Lung (tissue), 12 donors: ENCODE measurements around the gene ULBP3. TPM values are rescaled to one million over a fixed set of nuclear protein-coding genes. Genes with fewer than 3 reads are reported as not detected.

ENCODE experiments used
- ATAC-seq: fragments of 200-7000 bp; cut with Tn5 transposase; one replicate; pipeline ENCODE4 v1.9.1; 2020; ENCODE audit warnings: moderate number of reproducible peaks; ENCODE audit not compliant: insufficient read depth, low FRiP score
- DNase-seq, 3 donors: peaks; one replicate each; pipeline ENCODE4 v3.0.0-alpha.2; 2013 to 2017
- H3K27ac ChIP-seq, 2 donors: one replicate each; pipeline ENCODE4 v1.5.1; 2013; ENCODE audit warnings: mild to moderate bottlenecking in 2 of 2, moderate library complexity in 2 of 2, control low read depth in 1 of 2, inconsistent platforms in 1 of 2, low read depth in 1 of 2, low read length in 1 of 2
- H3K27me3 ChIP-seq, 3 donors: one replicate each; pipeline ENCODE4 v1.5.1; 2013; ENCODE audit warnings: low read length in 2 of 3; ENCODE audit not compliant: control insufficient read depth in 3 of 3, insufficient read depth in 3 of 3
- H3K36me3 ChIP-seq, 4 donors: one replicate each; pipeline ENCODE4 v1.5.1; 2013; ENCODE audit warnings: low read length in 4 of 4, mild to moderate bottlenecking in 1 of 4, moderate library complexity in 1 of 4; ENCODE audit not compliant: control insufficient read depth in 4 of 4, insufficient read depth in 4 of 4
- H3K4me1 ChIP-seq, 5 donors: one replicate each; pipeline ENCODE4 v1.5.1; 2013; ENCODE audit warnings: low read length in 5 of 5, mild to moderate bottlenecking in 2 of 5, moderate library complexity in 1 of 5; ENCODE audit not compliant: control insufficient read depth in 5 of 5, insufficient read depth in 5 of 5
- H3K4me3 ChIP-seq: one replicate; pipeline ENCODE4 v1.5.1; 2013; ENCODE audit warnings: mild to moderate bottlenecking, control low read depth, moderate library complexity
- H3K9ac ChIP-seq, 2 donors: one replicate each; pipeline ENCODE4 v1.5.1; 2013; ENCODE audit warnings: low read length in 2 of 2, control low read depth in 1 of 2; ENCODE audit not compliant: insufficient read depth in 1 of 2
- H3K9me3 ChIP-seq, 4 donors: one replicate each; pipeline ENCODE4 v1.5.1; 2013; ENCODE audit warnings: low read length in 3 of 4, mild to moderate bottlenecking in 1 of 4, moderate library complexity in 1 of 4; ENCODE audit not compliant: control insufficient read depth in 4 of 4, insufficient read depth in 3 of 4
- CTCF ChIP-seq: IDR thresholded peaks from 2 replicates; pipeline ENCODE4 v1.5.1; 2012; ENCODE audit warnings: mild to moderate bottlenecking; ENCODE audit errors: control extremely low read depth, extremely low read depth
- WGBS, 2 donors: extraction: QIAGEN DNeasy Blood & Tissue Kit; methylation state at CpG; one replicate each; pipeline ENCODE4 v1.1.7; 2013; 5-methylcytosine and 5-hydroxymethylcytosine counted together
- polyA plus RNA-seq, 2 donors: library from polyadenylated mRNA; stranded (reverse); fragments of 200-250 nt; gene quantifications; one replicate each; pipeline ENCODE4 v1.2.1, GENCODE V29; 2013
- total RNA-seq, 2 donors: library from RNA; depleted of rRNA in 1 of 2; stranded (reverse); fragments of >200 nt in 1 of 2; gene quantifications; one replicate each; pipeline ENCODE4 v1.2.1, GENCODE V29; 2014 to 2021
- donor health status: control.
- donor health status: control.
- donor health status: Bipolar disorder and iron deficiency.
- donor health status: healthy.
- donor health status: DM: yes; HTN: yes; CAD: no.

Gene ULBP3
- total and polyA plus RNA-seq, 4 donors = 1.4 to 6.8 (median 3.9) TPM

DNA sequence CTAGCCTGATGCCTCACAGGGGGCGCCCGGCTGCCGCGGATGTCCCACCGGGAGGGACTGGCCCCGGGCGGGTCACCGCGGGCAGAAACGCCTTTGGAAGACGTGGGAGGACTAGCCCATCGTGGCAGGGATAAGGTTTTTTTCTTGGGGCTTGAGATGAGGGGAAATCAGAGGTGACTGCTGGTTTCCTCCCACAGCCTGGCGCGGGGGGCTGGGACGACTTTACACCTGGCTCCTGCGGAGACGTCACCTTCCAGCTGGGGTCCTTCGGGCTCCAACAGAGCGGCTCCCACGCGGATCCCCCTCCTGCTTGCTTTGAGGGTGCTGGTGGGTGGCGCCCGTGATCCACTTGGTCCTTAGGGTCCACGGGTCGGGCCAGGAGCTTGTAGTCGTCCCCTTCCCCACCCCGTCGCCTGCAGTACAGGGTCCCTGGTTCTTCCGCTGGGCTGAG, 11.4 kb downstream of the ULBP3 start:
- H3K9ac ChIP-seq = no peak overlapping the region
- DNase-seq (no peak), ATAC-seq (no peak)
- peaks cover 0 to 2% (median 0%) of the 10 kb centered on the region in 5 donors for H3K4me1 ChIP-seq
- peaks cover 0 to 8% (median 0%) of the 10 kb centered on the region in 3 donors for H3K27me3 ChIP-seq
- peaks cover 0 to 6% (median 0%) of the 10 kb centered on the region in 4 donors for H3K9me3 ChIP-seq
- 84 to 88% methylated on average over 26 to 29 of the region's 29 CpGs for WGBS, 2 donors
- no peak overlapping the region for H3K4me3 ChIP-seq
- TF ChIP-seq CTCF = no peak
- no peak overlapping the region for H3K27ac ChIP-seq
- peaks cover 0 to 4% (median 0%) of the 10 kb centered on the region in 4 donors for H3K36me3 ChIP-seq

DNA sequence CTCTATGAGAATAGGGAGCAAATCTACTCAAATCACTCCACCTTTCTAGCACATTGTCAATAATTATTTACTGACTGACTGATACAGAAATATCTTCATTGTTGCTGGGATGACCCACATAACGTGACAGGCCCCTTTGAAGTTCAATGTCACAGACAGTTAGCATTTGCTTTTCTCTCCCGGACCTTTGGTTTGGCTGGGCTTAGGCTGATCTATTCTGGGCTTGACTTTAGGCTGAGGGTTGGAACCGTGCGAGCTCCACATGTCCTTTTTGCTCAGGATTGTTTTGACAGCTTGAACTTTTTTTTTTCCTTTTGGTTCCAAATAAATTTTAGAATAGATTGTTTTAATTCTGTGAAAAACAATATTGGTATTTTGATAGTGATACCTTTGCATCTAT, 12.0 kb downstream of the ULBP3 start:
- H3K9ac ChIP-seq = no peak overlapping the region
- no peak for ATAC-seq
- H3K4me1 ChIP-seq = peaks cover 0 to 2% (median 0%) of the 10 kb centered on the region in 5 donors
- H3K27ac ChIP-seq = no peak overlapping the region
- DNase-seq = no peak
- 76 to 86% methylated on average over 4 of the region's 4 CpGs for WGBS, 2 donors
- H3K27me3 ChIP-seq = peaks cover 0 to 10% (median 0%) of the 10 kb centered on the region in 3 donors
- no peak for TF ChIP-seq CTCF
- H3K4me3 ChIP-seq = no peak overlapping the region
- no peaks in the 10 kb centered on the region for H3K36me3 ChIP-seq
- peaks cover 0 to 6% (median 0%) of the 10 kb centered on the region in 4 donors for H3K9me3 ChIP-seq

DNA sequence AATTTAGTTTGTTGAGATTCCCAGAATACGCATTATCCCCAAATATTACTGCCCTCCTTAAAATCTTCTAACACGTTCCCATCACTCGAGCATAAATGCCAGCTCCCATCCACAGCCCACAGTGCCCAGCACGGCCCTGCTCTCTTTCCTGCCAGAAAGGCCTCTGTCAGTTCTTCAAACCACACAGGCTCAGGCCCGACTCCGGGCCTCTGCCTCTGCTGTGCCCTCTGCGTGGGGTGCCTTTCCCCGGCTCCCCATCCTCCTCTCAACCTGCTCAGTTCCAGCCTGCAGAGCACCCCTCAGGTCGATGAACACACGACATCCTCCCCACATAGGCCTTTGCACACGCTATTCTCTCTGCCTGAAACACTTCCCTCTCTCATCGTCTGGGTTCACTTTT, 12.8 kb downstream of the ULBP3 start:
- no peaks in the 10 kb centered on the region for H3K36me3 ChIP-seq
- TF ChIP-seq CTCF = no peak
- H3K9me3 ChIP-seq = peaks cover 0 to 8% (median 0%) of the 10 kb centered on the region in 4 donors
- ATAC-seq = no peak
- DNase-seq = no peak
- no peak overlapping the region for H3K4me3 ChIP-seq
- no peak overlapping the region for H3K27ac ChIP-seq
- no peak overlapping the region for H3K9ac ChIP-seq
- H3K27me3 ChIP-seq = peaks cover 0 to 10% (median 0%) of the 10 kb centered on the region in 3 donors
- 82 to 84% methylated on average over 12 of the region's 12 CpGs for WGBS, 2 donors
- peaks cover 0 to 2% (median 0%) of the 10 kb centered on the region in 5 donors for H3K4me1 ChIP-seq

DNA sequence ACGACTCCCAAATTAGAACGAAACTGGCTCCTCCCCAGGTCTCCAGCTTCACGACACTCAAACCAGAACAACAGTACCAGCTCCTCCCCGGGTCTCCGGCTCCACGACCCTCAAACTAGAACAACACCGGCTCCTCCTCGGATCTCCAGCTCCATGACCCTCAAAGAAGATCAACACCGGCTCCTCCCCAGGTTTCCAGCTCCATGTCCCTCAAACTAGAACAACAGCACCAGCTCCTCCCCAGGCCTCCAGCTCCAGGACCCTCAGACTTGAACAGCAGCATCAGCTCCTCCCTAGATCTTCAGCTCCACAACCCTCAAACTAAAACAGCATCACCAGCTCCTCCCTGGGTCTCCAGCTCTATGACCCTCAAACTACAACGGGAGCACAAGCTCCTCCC, 13.8 kb downstream of the ULBP3 start:
- Histone ChIP-seq H3K27me3 (peaks cover 0 to 10% (median 0%) of the 10 kb centered on the region in 3 donors), H3K27ac (no peak overlapping the region), H3K4me1 (no peaks in the 10 kb centered on the region), H3K9ac (no peak overlapping the region), H3K9me3 (peaks cover 0 to 8% (median 0%) of the 10 kb centered on the region in 4 donors), H3K4me3 (no peak overlapping the region), H3K36me3 (no peaks in the 10 kb centered on the region)
- WGBS, 2 donors = 88 to 91% methylated on average over 10 of the region's 10 CpGs
- ATAC-seq (no peak), DNase-seq (no peak)
- TF ChIP-seq CTCF = no peak
